Measurements from ENCODE around the gene ZNF30.
"Not testable (repeated sequence)": the region's sequence is repeated elsewhere in the genome, so short reads cannot be mapped to it uniquely, and the experiment has no call there.

ZNF30 gene

GRCh38 chr19:34967551-34967950, 40.8 kb downstream of the ZNF30 start:
- no peak for TF ChIP-seq POLR2A (IDR thresholded peaks at IDR 0.05; ENCODE audit: low read length)
- TF ChIP-seq GATA1 (IDR thresholded peaks at IDR 0.05; ENCODE audit: low read depth, low read length), result no peak
- no peak for DNase-seq

GRCh38 chr19:34969721-34970120, 43.0 kb downstream of the ZNF30 start:
- no peak for DNase-seq
- TF ChIP-seq GATA1 (IDR thresholded peaks at IDR 0.05; ENCODE audit: low read depth, low read length) (no peak), POLR2A (IDR thresholded peaks at IDR 0.05; ENCODE audit: low read length) (no peak)

GRCh38 chr19:34970185-34970780, 43.6 kb downstream of the ZNF30 start:
- not testable (repeated sequence) for DNase-seq

- no peak for TF ChIP-seq GATA1 (IDR thresholded peaks at IDR 0.05; ENCODE audit: low read depth, low read length)
- TF ChIP-seq POLR2A (IDR thresholded peaks at IDR 0.05; ENCODE audit: low read length), result no peak
- no peak for DNase-seq
Observed at GRCh38 chr19:34972163-34972705, 45.5 kb downstream of the ZNF30 start.

- TF ChIP-seq POLR2A (IDR thresholded peaks at IDR 0.05; ENCODE audit: low read length) (no peak), GATA1 (IDR thresholded peaks at IDR 0.05; ENCODE audit: low read depth, low read length) (no peak)
- DNase-seq, result no peak
Observed at GRCh38 chr19:34974646-34975045, 47.9 kb downstream of the ZNF30 start.

- no peak for DNase-seq
- TF ChIP-seq GATA1 (IDR thresholded peaks at IDR 0.05; ENCODE audit: low read depth, low read length) (no peak), POLR2A (IDR thresholded peaks at IDR 0.05; ENCODE audit: low read length) (no peak)
Observed at GRCh38 chr19:34975056-34975455, 48.4 kb downstream of the ZNF30 start.

- no peak for TF ChIP-seq POLR2A (IDR thresholded peaks at IDR 0.05; ENCODE audit: low read length)
Observed at GRCh38 chr19:34976611-34977010, 49.9 kb downstream of the ZNF30 start.

GRCh38 chr19:34979819-34980640, 53.3 kb downstream of the ZNF30 start:
- no peak for TF ChIP-seq POLR2A (IDR thresholded peaks at IDR 0.05; ENCODE audit: low read length)
- no peak for TF ChIP-seq GATA1 (IDR thresholded peaks at IDR 0.05; ENCODE audit: low read depth, low read length)
- DNase-seq, result no peak

More at GRCh38 chr19:34976611-34977010, 49.9 kb downstream of the ZNF30 start:
- DNase-seq, result no peak

- no peak for DNase-seq
- TF ChIP-seq GATA1 (IDR thresholded peaks at IDR 0.05; ENCODE audit: low read depth, low read length) (no peak), POLR2A (IDR thresholded peaks at IDR 0.05; ENCODE audit: low read length) (no peak)
Observed at GRCh38 chr19:34982275-34982674, 55.6 kb downstream of the ZNF30 start.

- DNase-seq, result no peak
Observed at GRCh38 chr19:34983786-34984185, 57.1 kb downstream of the ZNF30 start.

GRCh38 chr19:34984287-34984686, 57.6 kb downstream of the ZNF30 start:
- no peak for TF ChIP-seq GATA1 (IDR thresholded peaks at IDR 0.05; ENCODE audit: low read depth, low read length)
- no peak for TF ChIP-seq POLR2A (IDR thresholded peaks at IDR 0.05; ENCODE audit: low read length)
- DNase-seq, result no peak

More at GRCh38 chr19:34983786-34984185, 57.1 kb downstream of the ZNF30 start:
- no peak for TF ChIP-seq POLR2A (IDR thresholded peaks at IDR 0.05; ENCODE audit: low read length)
- no peak for TF ChIP-seq GATA1 (IDR thresholded peaks at IDR 0.05; ENCODE audit: low read depth, low read length)

GRCh38 chr19:34985249-34986022, 58.7 kb downstream of the ZNF30 start:
- no peak for DNase-seq
- TF ChIP-seq GATA1 (IDR thresholded peaks at IDR 0.05; ENCODE audit: low read depth, low read length), result no peak
- TF ChIP-seq POLR2A (IDR thresholded peaks at IDR 0.05; ENCODE audit: low read length), result no peak

GRCh38 chr19:34988119-34988518, 61.4 kb downstream of the ZNF30 start:
- TF ChIP-seq POLR2A (IDR thresholded peaks at IDR 0.05; ENCODE audit: low read length) (no peak), GATA1 (IDR thresholded peaks at IDR 0.05; ENCODE audit: low read depth, low read length) (no peak)
- DNase-seq, result no peak

GRCh38 chr19:34989298-34989697, 62.6 kb downstream of the ZNF30 start:
- no peak for DNase-seq
- no peak for TF ChIP-seq GATA1 (IDR thresholded peaks at IDR 0.05; ENCODE audit: low read depth, low read length)
- no peak for TF ChIP-seq POLR2A (IDR thresholded peaks at IDR 0.05; ENCODE audit: low read length)
